Ishikawa (cell line): ENCODE results near the gene MIOS.

ENCODE experiments used
- CEBPB ChIP-seq: IDR thresholded peaks from 2 replicates; pipeline ENCODE4 v1.6.1; 2012
- CREB1 ChIP-seq: IDR thresholded peaks from 2 replicates; pipeline ENCODE4 v1.6.1; 2012; ENCODE audit warnings: low read depth
- EGR1 ChIP-seq: IDR thresholded peaks from 2 replicates; pipeline ENCODE4 v1.6.1; 2012
- EP300 ChIP-seq: IDR thresholded peaks from 2 replicates; pipeline ENCODE4 v1.6.1; 2012; ENCODE audit warnings: borderline replicate concordance
- FOXM1 ChIP-seq: IDR thresholded peaks from 2 replicates; pipeline ENCODE4 v1.6.1; 2012; ENCODE audit warnings: low read depth, borderline replicate concordance
- MAX ChIP-seq: IDR thresholded peaks from 2 replicates; pipeline ENCODE4 v1.6.1; 2012
- RAD21 ChIP-seq: IDR thresholded peaks from 2 replicates; pipeline ENCODE4 v1.6.1; 2012; ENCODE audit warnings: low read depth
- TAF1 ChIP-seq: IDR thresholded peaks from 2 replicates; pipeline ENCODE4 v1.6.1; 2012; ENCODE audit warnings: low read depth, mild to moderate bottlenecking
- TCF12 ChIP-seq: IDR thresholded peaks from 2 replicates; pipeline ENCODE4 v1.6.1; 2012; ENCODE audit warnings: low read depth
- TEAD4 ChIP-seq: IDR thresholded peaks from 2 replicates; pipeline ENCODE4 v1.6.1; 2012
- YY1 ChIP-seq: IDR thresholded peaks from 2 replicates; pipeline ENCODE4 v1.6.1; 2012; ENCODE audit warnings: low read depth
- ZBTB7A ChIP-seq: IDR thresholded peaks from 2 replicates; pipeline ENCODE4 v1.6.1; 2012; ENCODE audit warnings: low read depth

GRCh38 chr7:7548407-7548806 lies 18.3 kb upstream of the MIOS start:
- no peak for TF ChIP-seq TCF12
- TF ChIP-seq ZBTB7A, result no peak
- no peak for TF ChIP-seq TEAD4
- no peak for TF ChIP-seq YY1
- no peak for TF ChIP-seq TAF1
- TF ChIP-seq MAX, result no peak
- TF ChIP-seq EP300, result no peak
- TF ChIP-seq CREB1, result no peak
- no peak for TF ChIP-seq FOXM1
- no peak for TF ChIP-seq CEBPB
- no peak for TF ChIP-seq RAD21
- no peak for TF ChIP-seq EGR1
